HepG2 (cell line): ENCODE results near the gene ZNF79. TPM values are rescaled to one million over a fixed set of nuclear protein-coding genes. Genes with fewer than 3 reads are reported as not detected.

Experiments
- DBP ChIP-seq: sonication (generic); formaldehyde crosslinking; IDR thresholded peaks from 2 replicates; pipeline ENCODE4 v1.4.0; 2020; ENCODE audit warnings: missing genetic modification reagents; ENCODE audit errors: not compliant biosample characterization
- ELF4 ChIP-seq: sonication (generic); formaldehyde crosslinking; IDR thresholded peaks from 2 replicates; pipeline ENCODE4 v1.5.0; 2020; ENCODE audit warnings: missing genetic modification reagents, mild to moderate bottlenecking, moderate library complexity, borderline replicate concordance
- FOSL1 ChIP-seq: sonication (generic); formaldehyde crosslinking; IDR thresholded peaks from 2 replicates; pipeline ENCODE4 v1.9.0; 2021; ENCODE audit warnings: missing genetic modification reagents, borderline replicate concordance
- FOXA3 ChIP-seq: IDR thresholded peaks from 2 replicates; pipeline ENCODE4 v1.6.1; 2016; ENCODE audit warnings: missing genetic modification reagents, missing compliant biosample characterization
- GLI4 ChIP-seq: sonication (generic); formaldehyde crosslinking; IDR thresholded peaks from 2 replicates; pipeline ENCODE4 v1.5.1; 2020; ENCODE audit warnings: missing genetic modification reagents, mild to moderate bottlenecking, moderate library complexity, borderline replicate concordance
- HNRNPK ChIP-seq: fragments of 200-400 bp; formaldehyde crosslinking; IDR thresholded peaks from 2 replicates; pipeline ENCODE4 v1.6.1; 2018; ENCODE audit warnings: low read length, low read depth, moderate library complexity, mild to moderate bottlenecking; ENCODE audit not compliant: poor library complexity, severe bottlenecking
- JUNB ChIP-seq: sonication (generic); formaldehyde crosslinking; IDR thresholded peaks from 2 replicates; pipeline ENCODE4 v1.8.0; 2022; ENCODE audit warnings: missing genetic modification reagents, mild to moderate bottlenecking, borderline replicate concordance
- KAT2B ChIP-seq: fragments of 150-350 bp; IDR thresholded peaks from 2 replicates; pipeline ENCODE4 v1.6.1; 2014; ENCODE audit warnings: low read depth, low read length, borderline replicate concordance
- KAT7 ChIP-seq: IDR thresholded peaks from 2 replicates; pipeline ENCODE4 v1.6.1; 2018; ENCODE audit warnings: borderline replicate concordance, missing compliant biosample characterization
- MAFF ChIP-seq: IDR thresholded peaks from 2 replicates; pipeline ENCODE4 v1.6.1; 2011; ENCODE audit warnings: low read depth, low read length, improper control_type of control experiment
- MAFG ChIP-seq: sonication (generic); formaldehyde crosslinking; IDR thresholded peaks from 2 replicates; pipeline ENCODE4 v1.5.1; 2020; ENCODE audit warnings: mild to moderate bottlenecking, missing genetic modification reagents
- MAZ ChIP-seq, 2 experiments: sonication (generic) in 1 of 2; formaldehyde crosslinking in 1 of 2; IDR thresholded peaks; 2 replicates each; pipeline versions ENCODE4 v1.5.0 to v1.6.1; 2012 to 2020; ENCODE audit warnings: low read depth in 2 of 2, mild to moderate bottlenecking in 2 of 2, borderline replicate concordance in 1 of 2, improper control_type of control experiment in 1 of 2, low read length in 1 of 2, missing genetic modification reagents in 1 of 2, moderate library complexity in 1 of 2
- MEF2D ChIP-seq: sonication (generic); formaldehyde crosslinking; IDR thresholded peaks from 2 replicates; pipeline ENCODE4 v1.5.1; 2020; ENCODE audit warnings: mild to moderate bottlenecking, missing genetic modification reagents
- MIER2 ChIP-seq: IDR thresholded peaks from 2 replicates; pipeline ENCODE4 v1.6.1; 2016; ENCODE audit warnings: missing biosample characterization, missing genetic modification reagents
- RCOR2 ChIP-seq: IDR thresholded peaks from 2 replicates; pipeline ENCODE4 v1.6.1; 2016; ENCODE audit warnings: missing biosample characterization, missing genetic modification reagents
- SAP130 ChIP-seq: IDR thresholded peaks from 2 replicates; pipeline ENCODE4 v1.6.1; 2016; ENCODE audit warnings: low read depth
- STAG1 ChIP-seq: sonication (generic); formaldehyde crosslinking; IDR thresholded peaks from 2 replicates; pipeline ENCODE4 v1.4.0; 2020; ENCODE audit warnings: missing genetic modification reagents
- TBX2 ChIP-seq: sonication (generic); formaldehyde crosslinking; IDR thresholded peaks from 2 replicates; pipeline ENCODE4 v1.5.0; 2020; ENCODE audit warnings: missing genetic modification reagents, mild to moderate bottlenecking, borderline replicate concordance
- TSC22D2 ChIP-seq: sonication (generic); formaldehyde crosslinking; IDR thresholded peaks from 2 replicates; pipeline ENCODE4 v1.5.1; 2020; ENCODE audit warnings: missing genetic modification reagents, mild to moderate bottlenecking, borderline replicate concordance
- ZNF230 ChIP-seq: sonication (generic); formaldehyde crosslinking; IDR thresholded peaks from 2 replicates; pipeline ENCODE4 v1.4.0; 2020; ENCODE audit warnings: mild to moderate bottlenecking, missing genetic modification reagents
- ZNF282 ChIP-seq: fragments of 450-650 bp; IDR thresholded peaks from 2 replicates; pipeline ENCODE4 v1.6.1; 2018; ENCODE audit not compliant: partially characterized antibody
- ZNF331 ChIP-seq: sonication (generic); formaldehyde crosslinking; IDR thresholded peaks from 2 replicates; pipeline ENCODE4 v1.4.0; 2020; ENCODE audit warnings: missing genetic modification reagents
- ZNF337 ChIP-seq: sonication (generic); formaldehyde crosslinking; IDR thresholded peaks from 2 replicates; pipeline ENCODE4 v1.5.1; 2020; ENCODE audit warnings: missing genetic modification reagents, low read depth, mild to moderate bottlenecking, borderline replicate concordance
- ZNF740 ChIP-seq: sonication (generic); formaldehyde crosslinking; IDR thresholded peaks from 2 replicates; pipeline ENCODE4 v1.4.0; 2020; ENCODE audit warnings: missing genetic modification reagents
- ZNF788 ChIP-seq: sonication (generic); formaldehyde crosslinking; IDR thresholded peaks from 2 replicates; pipeline ENCODE4 v1.5.0; 2020; ENCODE audit warnings: mild to moderate bottlenecking, missing genetic modification reagents, borderline replicate concordance
- ZNF792 ChIP-seq: IDR thresholded peaks from 2 replicates; pipeline ENCODE4 v1.6.1; 2016
- polyA plus RNA-seq, 8 experiments: library from polyadenylated mRNA; depleted of rRNA in 3 of 8; stranded (reverse) in 7 of 8; unstranded in 1 of 8; fragments of >200 nt; fragmentation: Illumina TruSeq in 4 of 8; extraction: Trizol in 4 of 8; gene quantifications; 2 replicates each; pipeline versions ENCODE4 v1.2.1 to v1.2.3, GENCODE V29; 2011 to 2016; ENCODE audit warnings: low read depth in 4 of 8, missing spikeins in 1 of 8, mixed read lengths in 1 of 8; ENCODE audit not compliant: insufficient read depth in 1 of 8
- total RNA-seq, 5 experiments: library from RNA; depleted of rRNA; stranded (reverse); fragments of >200 nt; fragmentation: Illumina TruSeq; extraction: Trizol; gene quantifications; 2 replicates each; pipeline ENCODE4 v1.2.3, GENCODE V29; 2016; ENCODE audit warnings: low read depth in 1 of 5
- TF ChIP-seq, protein P1 (sequence below): sonication (generic); formaldehyde crosslinking; conservative IDR thresholded peaks from 2 replicates; pipeline ENCODE4 v1.4.0; 2020; ENCODE audit warnings: missing genetic modification reagents

Gene ZNF79
- total and polyA plus RNA-seq, 2 of the 13 experiments (the other 11 are each of a cell fraction or from before 2014, with no cell fraction given), result 3.7 to 8.1 TPM

- peak; percentile 34; the same call in 1 of the 2 replicates for TF ChIP-seq KAT2B
- TF ChIP-seq, protein P1, sequence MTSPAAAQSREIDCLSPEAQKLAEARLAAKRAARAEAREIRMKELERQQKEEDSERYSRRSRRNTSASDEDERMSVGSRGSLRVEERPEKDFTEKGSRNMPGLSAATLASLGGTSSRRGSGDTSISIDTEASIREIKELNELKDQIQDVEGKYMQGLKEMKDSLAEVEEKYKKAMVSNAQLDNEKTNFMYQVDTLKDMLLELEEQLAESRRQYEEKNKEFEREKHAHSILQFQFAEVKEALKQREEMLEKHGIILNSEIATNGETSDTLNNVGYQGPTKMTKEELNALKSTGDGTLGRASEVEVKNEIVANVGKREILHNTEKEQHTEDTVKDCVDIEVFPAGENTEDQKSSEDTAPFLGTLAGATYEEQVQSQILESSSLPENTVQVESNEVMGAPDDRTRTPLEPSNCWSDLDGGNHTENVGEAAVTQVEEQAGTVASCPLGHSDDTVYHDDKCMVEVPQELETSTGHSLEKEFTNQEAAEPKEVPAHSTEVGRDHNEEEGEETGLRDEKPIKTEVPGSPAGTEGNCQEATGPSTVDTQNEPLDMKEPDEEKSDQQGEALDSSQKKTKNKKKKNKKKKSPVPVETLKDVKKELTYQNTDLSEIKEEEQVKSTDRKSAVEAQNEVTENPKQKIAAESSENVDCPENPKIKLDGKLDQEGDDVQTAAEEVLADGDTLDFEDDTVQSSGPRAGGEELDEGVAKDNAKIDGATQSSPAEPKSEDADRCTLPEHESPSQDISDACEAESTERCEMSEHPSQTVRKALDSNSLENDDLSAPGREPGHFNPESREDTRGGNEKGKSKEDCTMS (CRISPR knock-in tag), result no peak
- TF ChIP-seq TBX2 (CRISPR knock-in tag), result 0 out of 2 replicates have a peak, but pooled peaks have one; percentile 35
- no peak for TF ChIP-seq KAT7 (CRISPR knock-in tag)
- no peak for TF ChIP-seq HNRNPK
- TF ChIP-seq TSC22D2 (CRISPR knock-in tag), result no peak
- peak; percentile 50; the same call in 1 of the 2 replicates for TF ChIP-seq ZNF788 (CRISPR knock-in tag)
- TF ChIP-seq RCOR2 (CRISPR knock-in tag), result peak; percentile 78
- TF ChIP-seq DBP (CRISPR knock-in tag), result no peak
- no peak for TF ChIP-seq MAZ (IDR thresholded peaks at IDR 0.05; ENCODE audit: borderline replicate concordance, low read depth, low read length)
- 0 out of 2 replicates have a peak, but pooled peaks have one; percentile 14 for TF ChIP-seq MAZ (CRISPR knock-in tag; IDR thresholded peaks at IDR 0.05; ENCODE audit: low read depth)
- no peak for TF ChIP-seq ZNF282
- TF ChIP-seq ZNF740 (CRISPR knock-in tag), result no peak
- peak; percentile 86 for TF ChIP-seq ZNF792
- peak; percentile 98 for TF ChIP-seq FOXA3 (CRISPR knock-in tag)
- no peak for TF ChIP-seq STAG1
- TF ChIP-seq ELF4 (CRISPR knock-in tag), result no peak
- 0 out of 2 replicates have a peak, but pooled peaks have one; percentile 56 for TF ChIP-seq ZNF331 (CRISPR knock-in tag)
- TF ChIP-seq MIER2 (CRISPR knock-in tag), result 0 out of 2 replicates have a peak, but pooled peaks have one; percentile 42
- no peak for TF ChIP-seq FOSL1 (CRISPR knock-in tag)
- TF ChIP-seq ZNF230 (CRISPR knock-in tag), result no peak
- TF ChIP-seq JUNB, result peak; percentile 54; the same call in 1 of the 2 replicates
- peak; percentile 94 for TF ChIP-seq SAP130 (CRISPR knock-in tag)
- TF ChIP-seq ZNF337 (CRISPR knock-in tag), result no peak
- peak; percentile 26; the same call in 1 of the 2 replicates for TF ChIP-seq MAFF
- no peak for TF ChIP-seq MAFG (CRISPR knock-in tag)
- TF ChIP-seq MEF2D (CRISPR knock-in tag), result peak; percentile 57; the same call in 1 of the 2 replicates
- TF ChIP-seq GLI4 (CRISPR knock-in tag), result peak; percentile 85; the same call in 1 of the 2 replicates
Measured at GRCh38 chr9:127395497-127396252, 28.5 kb upstream of the ZNF79 start (continued).
